ENCODE data around the gene PRR36. TPM values are rescaled to one million over a fixed set of nuclear protein-coding genes. Genes with fewer than 3 reads are reported as not detected.
A peak's percentile ranks its signal among the peaks of the same experiment; 100 is the strongest.

The PRR36 gene
- total and polyA plus RNA-seq, 12 donors, result 0.01 to 0.07 (median 0.05) TPM; not detected in 9

DNA sequence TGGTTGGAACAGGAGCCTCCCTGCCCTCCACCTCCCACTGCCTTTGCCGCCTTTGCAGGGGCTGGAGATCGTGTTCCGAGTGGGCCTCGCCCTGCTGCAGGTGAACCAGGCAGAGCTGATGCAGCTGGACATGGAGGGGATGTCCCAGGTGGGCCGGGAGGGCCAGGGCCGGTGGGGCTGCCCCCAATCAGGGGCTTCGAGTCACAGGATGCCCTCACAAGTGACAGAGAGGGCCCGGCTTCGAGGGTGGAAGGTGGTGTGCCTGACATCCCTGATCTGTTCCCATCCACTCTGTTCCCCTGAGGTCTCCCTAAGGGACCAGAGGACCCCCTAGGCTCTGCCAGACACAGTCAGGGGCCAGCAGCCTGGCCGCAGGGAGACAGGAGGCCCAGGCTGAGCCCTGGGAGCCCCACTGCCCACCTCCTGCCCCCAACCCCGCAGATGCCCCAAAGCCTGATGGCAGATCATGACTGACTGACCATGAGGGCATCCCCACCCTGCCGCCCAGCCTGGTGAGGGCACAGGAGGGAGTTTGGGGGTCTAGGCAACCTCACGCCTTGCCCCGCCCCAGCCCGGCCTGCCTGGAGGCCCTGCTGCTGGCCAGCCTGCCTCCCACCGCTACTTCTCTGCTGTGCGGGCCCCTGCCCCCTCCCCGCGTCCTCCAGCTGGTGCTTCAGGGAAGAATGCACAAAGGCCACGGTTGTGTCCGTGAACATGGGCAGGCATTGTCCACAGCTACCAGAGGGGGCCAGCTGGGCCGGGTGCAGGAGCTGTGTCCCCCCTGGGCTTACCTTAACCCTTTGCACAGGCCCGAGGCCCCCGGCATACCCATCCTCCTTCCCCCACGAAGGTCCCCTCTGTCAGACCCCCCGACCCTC, 22.3 kb downstream of the PRR36 start:
- Histone ChIP-seq H3K9me3 (no peaks in the 10 kb centered on the region), H3K4me1 (peaks cover 0 to 19% (median 6%) of the 10 kb centered on the region in 9 donors), H3K36me3 (peaks cover 0 to 9% (median 0%) of the 10 kb centered on the region in 9 donors), H3K27ac (no peak overlapping the region), H3K27me3 (no peaks in the 10 kb centered on the region), H3K4me3 (no peak overlapping the region)
- intact Hi-C loops (cut with DNase I), result loop anchor here in 6 of 10 donors (5.0 to 10.0 kb wide), 4 partner anchors 50 to 75 kb away; partner anchors contain the start of genes CTXN1 (in 4 of the 6), SNAPC2 (in 4 of the 6) and MAP2K7 (in 1 of the 6)
- DNase-seq, result no peak
- WGBS, 2 donors, result 92 to 93% methylated on average over 26 of the region's 26 CpGs
- TF ChIP-seq, protein P1, sequence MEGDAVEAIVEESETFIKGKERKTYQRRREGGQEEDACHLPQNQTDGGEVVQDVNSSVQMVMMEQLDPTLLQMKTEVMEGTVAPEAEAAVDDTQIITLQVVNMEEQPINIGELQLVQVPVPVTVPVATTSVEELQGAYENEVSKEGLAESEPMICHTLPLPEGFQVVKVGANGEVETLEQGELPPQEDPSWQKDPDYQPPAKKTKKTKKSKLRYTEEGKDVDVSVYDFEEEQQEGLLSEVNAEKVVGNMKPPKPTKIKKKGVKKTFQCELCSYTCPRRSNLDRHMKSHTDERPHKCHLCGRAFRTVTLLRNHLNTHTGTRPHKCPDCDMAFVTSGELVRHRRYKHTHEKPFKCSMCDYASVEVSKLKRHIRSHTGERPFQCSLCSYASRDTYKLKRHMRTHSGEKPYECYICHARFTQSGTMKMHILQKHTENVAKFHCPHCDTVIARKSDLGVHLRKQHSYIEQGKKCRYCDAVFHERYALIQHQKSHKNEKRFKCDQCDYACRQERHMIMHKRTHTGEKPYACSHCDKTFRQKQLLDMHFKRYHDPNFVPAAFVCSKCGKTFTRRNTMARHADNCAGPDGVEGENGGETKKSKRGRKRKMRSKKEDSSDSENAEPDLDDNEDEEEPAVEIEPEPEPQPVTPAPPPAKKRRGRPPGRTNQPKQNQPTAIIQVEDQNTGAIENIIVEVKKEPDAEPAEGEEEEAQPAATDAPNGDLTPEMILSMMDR (IDR thresholded peaks at IDR 0.05), result no peak
- ATAC-seq, result no peak

DNA sequence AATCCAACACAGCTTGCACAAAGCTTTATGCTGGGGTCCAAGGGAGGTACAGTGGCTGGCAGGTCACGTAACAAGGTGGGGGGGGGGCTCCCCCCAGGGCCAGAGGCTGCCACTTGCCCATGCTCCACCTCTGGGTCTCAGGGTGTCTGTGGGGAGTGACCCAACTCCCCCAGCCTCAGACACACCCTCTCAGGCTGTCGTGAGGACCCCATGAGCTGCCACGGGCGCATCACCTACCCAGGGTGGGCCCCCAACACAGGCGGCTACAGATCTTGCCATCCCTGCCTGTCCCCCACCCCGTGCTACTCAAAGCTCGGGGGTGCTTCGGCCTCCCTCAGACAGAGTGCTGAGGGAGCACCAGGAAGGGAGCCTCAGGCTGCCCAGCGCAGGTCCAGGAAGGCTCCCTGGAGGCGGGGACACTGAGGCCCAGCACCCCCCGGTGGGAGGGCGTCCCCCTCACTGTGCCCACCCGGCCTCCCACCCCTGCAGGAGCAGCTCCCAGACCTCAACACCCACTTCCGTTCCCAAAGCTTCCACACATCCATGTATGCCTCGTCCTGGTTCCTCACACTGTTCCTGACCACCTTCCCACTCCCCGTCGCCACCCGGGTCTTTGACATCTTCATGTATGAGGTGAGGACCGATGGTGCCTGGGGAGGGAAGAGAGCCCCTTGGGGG, 23.1 kb downstream of the PRR36 start:
- no peak for DNase-seq
- Histone ChIP-seq H3K4me3 (no peak overlapping the region), H3K36me3 (peaks cover 0 to 9% (median 0%) of the 10 kb centered on the region in 9 donors), H3K27ac (no peak overlapping the region), H3K27me3 (no peaks in the 10 kb centered on the region), H3K4me1 (peaks cover 0 to 19% (median 6%) of the 10 kb centered on the region in 9 donors), H3K9me3 (no peaks in the 10 kb centered on the region)
- 92 to 94% methylated on average over 19 of the region's 19 CpGs for WGBS, 2 donors
- ATAC-seq, result peak in 1 of 8 donors; percentile 15
- TF ChIP-seq, protein P1 (IDR thresholded peaks at IDR 0.05), result no peak
- intact Hi-C loops (cut with DNase I), result loop anchor here in 6 of 10 donors (5.0 to 10.0 kb wide), 4 partner anchors 51 to 76 kb away; partner anchors contain the start of genes CTXN1 (in 4 of the 6), SNAPC2 (in 4 of the 6) and MAP2K7 (in 1 of the 6)

DNA sequence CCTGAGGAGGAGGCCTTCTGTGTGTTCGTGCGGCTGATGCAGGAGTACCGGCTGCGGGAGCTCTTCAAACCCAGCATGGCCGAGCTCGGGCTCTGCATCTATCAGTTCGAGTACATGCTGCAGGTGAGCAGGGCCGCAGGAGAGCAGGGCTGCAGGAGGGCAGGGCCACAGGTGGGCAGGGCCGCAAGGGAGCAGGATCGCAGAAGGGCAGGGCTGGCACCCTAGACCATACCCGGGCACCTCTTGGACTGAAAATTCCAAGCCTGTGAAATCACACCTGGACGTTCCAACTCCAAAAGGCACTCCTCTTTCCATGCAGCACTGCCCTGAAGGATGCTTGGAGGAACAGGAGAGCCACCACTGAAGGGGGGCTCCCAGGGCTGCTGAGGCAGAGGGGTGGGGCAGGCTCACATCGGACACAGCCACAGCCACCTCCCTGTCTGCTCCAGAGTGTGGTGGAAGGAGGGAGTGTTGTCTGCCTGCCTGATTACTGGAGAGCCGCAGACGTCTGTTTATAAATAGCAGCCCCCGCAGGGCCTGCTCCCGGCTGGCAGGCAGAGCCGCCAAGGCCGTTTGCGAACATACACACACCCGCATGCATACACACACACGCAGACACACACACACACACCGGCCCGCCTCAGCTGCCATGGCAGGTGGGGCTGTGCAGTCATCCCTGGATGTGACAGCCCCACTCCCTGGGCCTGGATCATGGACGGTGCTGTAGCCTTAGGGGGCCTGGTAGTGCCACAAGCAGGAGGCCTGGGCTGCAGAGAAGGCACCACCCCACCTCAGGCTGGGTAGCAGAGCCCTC, 24.0 kb downstream of the PRR36 start:
- DNase-seq, result no peak
- Histone ChIP-seq H3K36me3 (peaks cover 0 to 9% (median 0%) of the 10 kb centered on the region in 9 donors), H3K4me1 (peaks cover 0 to 19% (median 6%) of the 10 kb centered on the region in 9 donors), H3K9me3 (no peaks in the 10 kb centered on the region), H3K4me3 (no peak overlapping the region), H3K27me3 (no peaks in the 10 kb centered on the region), H3K27ac (no peak overlapping the region)
- intact Hi-C loops (cut with DNase I), result loop anchor here in 6 of 10 donors (5.0 to 10.0 kb wide), 4 partner anchors 52 to 77 kb away; partner anchors contain the start of genes CTXN1 (in 4 of the 6), SNAPC2 (in 4 of the 6) and MAP2K7 (in 1 of the 6)
- peak in 7 of 8 donors; percentile 33 to 78 (median 67) for ATAC-seq
- TF ChIP-seq, protein P1 (IDR thresholded peaks at IDR 0.05), result no peak
- 59% methylated on average over 25 of the region's 25 CpGs for WGBS, 2 donors
